Measurements from ENCODE around the gene KCNQ1OT1.

DNA sequence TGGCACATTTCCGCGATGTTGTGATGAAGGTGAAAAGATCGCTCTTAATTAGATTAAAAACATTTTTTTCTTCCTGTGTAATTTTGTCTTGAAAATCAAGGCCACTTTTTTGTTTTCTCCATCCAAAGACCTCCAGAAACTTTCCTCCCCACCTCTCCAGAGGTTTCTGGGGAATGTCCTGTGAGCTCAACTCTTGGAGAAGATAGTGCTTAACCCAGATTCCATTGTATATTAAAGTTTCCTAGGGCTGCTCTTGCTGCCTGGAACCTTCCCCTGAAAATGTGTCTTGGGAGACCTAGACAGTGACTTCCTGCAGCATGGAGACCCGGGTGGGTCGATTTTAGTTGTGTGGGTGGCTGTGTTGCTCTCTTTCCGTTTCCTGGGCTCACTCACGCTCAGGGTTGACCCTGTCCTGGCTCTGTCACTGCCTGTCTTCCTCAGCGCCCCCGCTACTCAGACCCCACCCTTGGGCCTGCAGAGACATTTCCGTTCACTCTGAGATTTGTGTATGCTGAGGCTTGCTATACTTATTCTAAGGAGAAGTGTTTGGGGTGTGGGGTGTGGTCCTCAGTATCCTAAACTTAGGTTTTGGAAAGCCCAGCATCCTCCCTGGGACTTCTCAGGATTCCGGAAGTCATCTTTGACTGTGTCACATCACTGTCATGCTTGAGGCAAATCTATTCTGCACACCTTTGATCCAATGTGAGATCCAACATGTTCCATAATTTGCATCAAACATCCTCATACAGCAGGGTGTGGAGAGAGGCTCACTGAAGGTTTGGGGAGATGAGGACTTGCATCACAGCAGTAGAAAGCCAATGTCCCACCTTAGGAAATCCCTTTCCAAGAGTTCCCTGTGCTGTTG lies 47.2 kb downstream of the KCNQ1OT1 start:
- no peak for TF ChIP-seq POLR2A (IDR thresholded peaks at IDR 0.05)
- TF ChIP-seq, protein P1, sequence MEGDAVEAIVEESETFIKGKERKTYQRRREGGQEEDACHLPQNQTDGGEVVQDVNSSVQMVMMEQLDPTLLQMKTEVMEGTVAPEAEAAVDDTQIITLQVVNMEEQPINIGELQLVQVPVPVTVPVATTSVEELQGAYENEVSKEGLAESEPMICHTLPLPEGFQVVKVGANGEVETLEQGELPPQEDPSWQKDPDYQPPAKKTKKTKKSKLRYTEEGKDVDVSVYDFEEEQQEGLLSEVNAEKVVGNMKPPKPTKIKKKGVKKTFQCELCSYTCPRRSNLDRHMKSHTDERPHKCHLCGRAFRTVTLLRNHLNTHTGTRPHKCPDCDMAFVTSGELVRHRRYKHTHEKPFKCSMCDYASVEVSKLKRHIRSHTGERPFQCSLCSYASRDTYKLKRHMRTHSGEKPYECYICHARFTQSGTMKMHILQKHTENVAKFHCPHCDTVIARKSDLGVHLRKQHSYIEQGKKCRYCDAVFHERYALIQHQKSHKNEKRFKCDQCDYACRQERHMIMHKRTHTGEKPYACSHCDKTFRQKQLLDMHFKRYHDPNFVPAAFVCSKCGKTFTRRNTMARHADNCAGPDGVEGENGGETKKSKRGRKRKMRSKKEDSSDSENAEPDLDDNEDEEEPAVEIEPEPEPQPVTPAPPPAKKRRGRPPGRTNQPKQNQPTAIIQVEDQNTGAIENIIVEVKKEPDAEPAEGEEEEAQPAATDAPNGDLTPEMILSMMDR (IDR thresholded peaks at IDR 0.05), result no peak
- TF ChIP-seq EP300 (IDR thresholded peaks at IDR 0.05), result no peak
